ENCODE data around the gene PCDH1. TPM values are rescaled to one million over a fixed set of nuclear protein-coding genes. Genes with fewer than 3 reads are reported as not detected.
A peak's percentile ranks its signal among the peaks of the same experiment; 100 is the strongest.

Gene PCDH1
- polyA plus RNA-seq, 3 donors from 2014 or later: 19.0 to 26.7 (median 21.8) TPM

DNA sequence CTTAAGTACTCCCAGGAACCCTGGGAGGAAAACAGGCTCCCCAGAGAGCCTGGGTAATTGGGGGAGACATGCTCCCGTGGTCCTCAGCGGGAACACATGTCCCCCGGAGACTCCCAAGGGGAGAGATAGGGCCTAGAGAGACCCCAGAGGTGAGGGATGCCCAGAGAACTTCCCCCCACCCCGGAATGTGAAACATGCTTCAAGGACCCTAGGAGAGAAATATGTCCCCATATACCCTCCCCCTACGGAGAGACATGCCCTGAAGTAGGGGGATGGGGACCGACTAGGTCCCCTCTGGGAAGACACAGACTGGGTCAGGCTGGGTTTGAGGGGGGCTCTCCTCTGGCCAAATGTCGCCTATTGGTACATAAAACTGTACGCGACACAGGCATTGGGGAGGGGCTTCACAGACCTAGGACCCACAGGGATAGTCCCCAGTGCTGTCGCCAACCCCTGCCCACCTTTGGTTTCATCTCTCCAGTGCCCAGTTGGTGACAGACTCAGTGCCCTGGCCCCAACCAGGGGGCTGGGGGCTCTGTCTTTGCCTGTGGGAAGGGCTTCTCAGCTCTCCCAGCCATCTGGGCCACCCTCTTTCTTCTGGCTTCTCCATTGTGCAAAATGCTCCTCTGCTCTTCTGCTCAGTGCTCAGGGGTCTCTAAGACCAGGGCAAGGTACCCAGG is 26.9 kb downstream of the PCDH1 start:
- H3K4me1 Mint-ChIP-seq: peaks cover 8 to 9% of the 10 kb centered on the region in 2 donors
- H3K36me3 Mint-ChIP-seq: peaks cover 0 to 4% (median 0%) of the 10 kb centered on the region in 3 donors
- H3K27ac Mint-ChIP-seq: peak overlapping the region in 5 of 6 donors; percentile 20 to 84 (median 62)
- peaks cover 0 to 5% (median 3%) of the 10 kb centered on the region in 3 donors for H3K27me3 Mint-ChIP-seq (ENCODE audit: low read depth in 3 of 3)
- peak overlapping the region; percentile 58 to 77 (median 67) for H3K4me3 Mint-ChIP-seq
- no peak for DNase-seq
- no peaks in the 10 kb centered on the region for H3K9me3 Mint-ChIP-seq

- H3K27ac Mint-ChIP-seq: peak overlapping the region in 1 of 6 donors; percentile 72
- H3K4me1 Mint-ChIP-seq: peaks cover 9 to 10% of the 10 kb centered on the region in 2 donors
- peaks cover 0 to 4% (median 0%) of the 10 kb centered on the region in 3 donors for H3K36me3 Mint-ChIP-seq
- H3K4me3 Mint-ChIP-seq: peak overlapping the region; percentile 49 to 83 (median 66)
- H3K9me3 Mint-ChIP-seq: no peaks in the 10 kb centered on the region
- H3K27me3 Mint-ChIP-seq (ENCODE audit: low read depth in 3 of 3): peaks cover 0 to 5% (median 3%) of the 10 kb centered on the region in 3 donors
- no peak for DNase-seq
These were observed 27.4 kb downstream of the PCDH1 start for GRCh38 chr5:141850786-141851185.

GRCh38 chr5:141850244-141850768 is 27.9 kb downstream of the PCDH1 start:
- peak; percentile 26 to 42 (median 34) for DNase-seq
- H3K9me3 Mint-ChIP-seq: no peaks in the 10 kb centered on the region
- peaks cover 0 to 3% (median 0%) of the 10 kb centered on the region in 3 donors for H3K36me3 Mint-ChIP-seq
- peaks cover 9 to 10% of the 10 kb centered on the region in 2 donors for H3K4me1 Mint-ChIP-seq
- peak overlapping the region; percentile 40 to 85 (median 76) for H3K27ac Mint-ChIP-seq
- peak overlapping the region; percentile 83 to 90 (median 88) for H3K4me3 Mint-ChIP-seq
- peaks cover 0 to 5% (median 3%) of the 10 kb centered on the region in 3 donors for H3K27me3 Mint-ChIP-seq (ENCODE audit: low read depth in 3 of 3)

DNA sequence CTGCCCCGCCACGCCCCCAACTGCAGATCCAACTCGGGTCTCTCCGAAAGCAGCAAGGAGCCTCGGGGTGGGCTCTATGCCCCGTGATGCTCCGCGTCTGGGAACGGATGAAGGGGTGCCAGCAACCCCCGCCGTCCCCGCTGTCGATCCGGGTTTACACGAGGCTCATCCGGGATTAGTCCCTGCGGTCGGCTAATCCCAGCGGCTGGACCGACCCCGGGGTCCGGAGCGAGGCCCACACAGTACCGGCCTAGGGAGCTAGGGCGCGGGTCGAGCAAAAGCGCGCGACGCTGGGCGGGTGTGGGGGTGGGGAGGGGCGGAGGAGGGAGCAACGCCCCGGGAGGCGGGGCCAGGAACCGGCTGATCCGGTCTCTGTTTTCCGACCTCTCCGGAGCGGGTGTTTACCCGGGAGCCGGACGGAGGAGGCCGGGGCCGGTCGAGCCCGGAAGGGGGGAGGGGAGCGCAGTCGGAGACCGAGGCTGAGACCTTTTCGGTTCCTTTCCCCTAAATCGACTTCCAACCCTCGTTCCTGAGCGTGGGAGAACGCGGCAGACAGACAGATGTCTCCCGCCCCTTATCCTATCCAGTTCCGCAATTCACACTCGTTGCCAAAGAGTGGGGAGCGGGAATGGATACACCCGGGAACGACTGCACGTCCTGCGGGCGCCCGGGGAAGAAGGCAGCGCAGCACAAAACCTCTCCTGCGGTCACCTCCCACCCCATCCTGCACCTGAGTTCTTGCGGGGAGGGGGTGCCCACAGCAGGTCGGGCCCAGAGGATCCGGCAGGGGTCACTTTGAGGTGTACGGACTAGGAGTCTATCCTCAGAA is 28.6 kb downstream of the PCDH1 start:
- H3K4me3 Mint-ChIP-seq: peak overlapping the region; percentile 83 to 90 (median 88)
- peak; percentile 61 to 65 (median 63) for DNase-seq
- H3K9me3 Mint-ChIP-seq: no peaks in the 10 kb centered on the region
- H3K4me1 Mint-ChIP-seq: peaks cover 9 to 11% of the 10 kb centered on the region in 2 donors
- peaks cover 0 to 5% (median 3%) of the 10 kb centered on the region in 3 donors for H3K27me3 Mint-ChIP-seq (ENCODE audit: low read depth in 3 of 3)
- H3K27ac Mint-ChIP-seq: peak overlapping the region; percentile 59 to 85 (median 78)
- H3K36me3 Mint-ChIP-seq: no peaks in the 10 kb centered on the region

DNA sequence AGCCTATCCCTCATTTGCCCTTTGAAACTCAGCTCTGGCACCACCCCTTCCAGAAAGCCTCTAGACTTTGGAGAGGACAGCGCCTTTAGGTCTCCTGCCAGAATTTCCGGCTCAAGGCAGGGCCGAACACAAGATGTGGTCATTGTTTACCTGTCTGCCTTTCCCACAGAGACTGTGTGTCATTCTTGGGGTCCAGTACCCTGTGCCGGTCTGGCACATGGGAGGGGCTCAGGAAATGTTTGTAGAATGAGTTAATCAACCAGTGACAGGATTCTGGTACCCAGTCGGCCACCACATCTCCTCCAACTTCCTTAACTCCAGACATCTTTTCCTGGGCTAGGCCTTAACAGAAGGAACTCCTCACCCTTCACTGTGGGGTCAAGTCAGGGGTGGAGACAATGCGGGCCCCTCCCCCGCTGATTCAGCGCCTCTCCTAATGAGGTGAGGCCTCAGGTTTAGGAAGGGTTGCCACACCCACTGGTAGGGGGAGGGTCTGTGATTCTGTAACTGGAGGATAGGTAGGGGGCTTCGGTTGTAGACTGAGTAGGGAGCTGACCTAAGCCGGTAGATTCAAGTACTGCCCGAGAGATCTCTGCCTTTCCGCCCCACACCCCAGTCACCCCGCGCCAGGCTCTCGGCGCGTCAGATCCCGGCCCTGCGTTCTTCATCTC is 29.3 kb downstream of the PCDH1 start:
- Mint-ChIP-seq H3K27me3 (ENCODE audit: low read depth in 3 of 3) (peaks cover 0 to 7% (median 3%) of the 10 kb centered on the region in 3 donors), H3K9me3 (no peaks in the 10 kb centered on the region), H3K36me3 (no peaks in the 10 kb centered on the region), H3K4me1 (peaks cover 9 to 11% of the 10 kb centered on the region in 2 donors), H3K4me3 (peak overlapping the region; percentile 83 to 90 (median 88)), H3K27ac (peak overlapping the region; percentile 31 to 85 (median 77))
- peak in 1 of 3 donors; percentile 4 for DNase-seq

GRCh38 chr5:141846031-141846430 is 32.2 kb downstream of the PCDH1 start:
- Mint-ChIP-seq H3K4me1 (peaks cover 9 to 10% of the 10 kb centered on the region in 2 donors), H3K36me3 (no peaks in the 10 kb centered on the region), H3K9me3 (no peaks in the 10 kb centered on the region), H3K27me3 (ENCODE audit: low read depth in 3 of 3) (peaks cover 0 to 8% (median 0%) of the 10 kb centered on the region in 3 donors), H3K4me3 (no peak overlapping the region), H3K27ac (no peak overlapping the region)
- no peak for DNase-seq

GRCh38 chr5:141845371-141845851 is 32.8 kb downstream of the PCDH1 start:
- Mint-ChIP-seq H3K27ac (peak overlapping the region in 1 of 6 donors; percentile 21), H3K27me3 (ENCODE audit: low read depth in 3 of 3) (peaks cover 0 to 8% (median 0%) of the 10 kb centered on the region in 3 donors), H3K9me3 (no peaks in the 10 kb centered on the region), H3K4me1 (peaks cover 9 to 10% of the 10 kb centered on the region in 2 donors), H3K4me3 (no peak overlapping the region), H3K36me3 (no peaks in the 10 kb centered on the region)
- DNase-seq: no peak

DNA sequence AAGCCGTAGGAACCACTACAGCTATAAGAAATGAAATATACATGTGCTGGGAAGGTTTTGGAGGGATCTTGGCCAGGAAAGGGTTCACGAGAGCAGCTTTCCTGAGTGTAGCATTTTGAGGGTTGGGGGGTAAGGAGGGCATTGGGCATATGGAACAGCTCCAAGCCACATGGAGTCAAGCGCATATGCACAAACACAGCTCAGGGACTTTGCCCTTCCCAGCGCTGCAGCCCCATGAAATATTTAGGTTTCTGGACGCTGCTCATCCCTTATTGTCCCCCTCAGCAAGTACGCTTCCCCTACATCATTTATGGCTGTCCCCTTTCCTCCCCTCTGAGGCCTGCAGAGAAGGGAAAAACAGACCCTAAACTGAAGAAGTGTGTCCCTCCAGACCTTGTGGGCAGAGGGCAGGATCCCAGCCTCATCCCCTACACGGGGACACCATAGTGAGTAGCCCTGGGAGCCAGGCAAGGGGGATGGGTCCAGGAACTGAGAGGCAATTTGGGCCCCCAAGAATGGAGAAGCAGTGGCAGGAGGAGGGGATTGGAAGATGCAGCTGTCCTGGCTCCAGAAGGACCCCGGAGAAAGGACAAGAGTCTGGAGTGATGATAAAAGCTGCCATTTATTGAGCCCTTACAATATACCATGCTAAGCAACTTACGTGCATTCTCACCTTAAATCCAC is 33.7 kb downstream of the PCDH1 start:
- peaks cover 0 to 10% (median 0%) of the 10 kb centered on the region in 3 donors for H3K27me3 Mint-ChIP-seq (ENCODE audit: low read depth in 3 of 3)
- no peak overlapping the region for H3K27ac Mint-ChIP-seq
- no peaks in the 10 kb centered on the region for H3K9me3 Mint-ChIP-seq
- no peaks in the 10 kb centered on the region for H3K36me3 Mint-ChIP-seq
- H3K4me3 Mint-ChIP-seq: no peak overlapping the region
- peaks cover 9 to 10% of the 10 kb centered on the region in 2 donors for H3K4me1 Mint-ChIP-seq
- no peak for DNase-seq

- no peaks in the 10 kb centered on the region for H3K36me3 Mint-ChIP-seq
- H3K27me3 Mint-ChIP-seq (ENCODE audit: low read depth in 3 of 3): peaks cover 0 to 5% (median 0%) of the 10 kb centered on the region in 3 donors
- H3K27ac Mint-ChIP-seq: no peak overlapping the region
- no peaks in the 10 kb centered on the region for H3K9me3 Mint-ChIP-seq
- peaks cover 0 to 3% of the 10 kb centered on the region in 2 donors for H3K4me1 Mint-ChIP-seq
- no peak overlapping the region for H3K4me3 Mint-ChIP-seq
- no peak for DNase-seq
These were observed 34.9 kb downstream of the PCDH1 start for GRCh38 chr5:141843156-141843927.

- peaks cover 0 to 3% (median 0%) of the 10 kb centered on the region in 3 donors for H3K36me3 Mint-ChIP-seq
- H3K4me1 Mint-ChIP-seq: peaks cover 0 to 3% of the 10 kb centered on the region in 2 donors
- H3K27me3 Mint-ChIP-seq (ENCODE audit: low read depth in 3 of 3): peaks cover 0 to 5% (median 2%) of the 10 kb centered on the region in 3 donors
- DNase-seq: no peak
- H3K9me3 Mint-ChIP-seq: no peaks in the 10 kb centered on the region
- H3K27ac Mint-ChIP-seq: no peak overlapping the region
- H3K4me3 Mint-ChIP-seq: no peak overlapping the region
These were observed 36.6 kb downstream of the PCDH1 start for GRCh38 chr5:141841378-141842180.

DNA sequence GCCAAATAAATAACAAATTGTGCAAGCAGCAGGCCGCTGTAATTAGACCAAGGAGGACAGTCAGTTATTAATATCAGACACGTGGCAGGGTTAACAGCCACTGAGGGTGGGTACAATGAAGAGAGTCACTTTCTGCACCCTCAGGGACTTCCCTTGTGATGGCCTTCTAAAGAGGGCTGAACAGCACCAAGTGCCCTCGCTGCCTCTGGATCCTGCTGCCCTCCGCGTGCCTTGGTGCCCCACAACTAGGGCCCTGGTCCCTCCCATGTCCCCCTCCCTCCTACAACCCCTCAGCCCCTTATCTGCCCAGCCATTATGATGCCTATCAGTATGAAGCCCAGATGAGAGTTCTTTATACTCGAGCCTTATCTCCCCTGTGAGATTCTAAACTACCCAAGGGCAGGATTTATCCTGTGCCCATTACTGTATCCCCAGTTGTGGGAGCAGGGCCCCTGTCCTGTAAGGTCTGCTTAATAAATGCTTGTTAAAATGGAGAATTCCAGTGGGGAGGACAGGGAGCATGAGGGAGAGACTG is 37.3 kb downstream of the PCDH1 start:
- Mint-ChIP-seq H3K4me3 (no peak overlapping the region), H3K4me1 (peaks cover 0 to 2% of the 10 kb centered on the region in 2 donors), H3K36me3 (peaks cover 0 to 3% (median 0%) of the 10 kb centered on the region in 3 donors), H3K9me3 (no peaks in the 10 kb centered on the region), H3K27ac (no peak overlapping the region), H3K27me3 (ENCODE audit: low read depth in 3 of 3) (peaks cover 0 to 5% (median 2%) of the 10 kb centered on the region in 3 donors)
- DNase-seq: no peak

Measured in immature natural killer cell (primary cell).